Frontal cortex (tissue), 4 donors: ENCODE measurements around the gene PRLH. TPM values are rescaled to one million over a fixed set of nuclear protein-coding genes. Genes with fewer than 3 reads are reported as not detected.

Experiments
- DNase-seq, 2 donors: peaks; one replicate each; pipeline ENCODE4 v3.0.0; 2012; ENCODE audit warnings: low spot score in 2 of 2
- FAIRE-seq: peaks from 2 replicates; lab custom pipeline; 2012; peaks lifted over from hg19 to GRCh38; lab: Jason Lieb, UNC
- total RNA-seq: library from RNA; depleted of rRNA; stranded (reverse); fragments of >200 nt; gene quantifications from one replicate; pipeline ENCODE4 v1.2.3, GENCODE V29; 2014
- donor health status: control.
- donor health status: control.
- donor health status: control.

PRLH gene
- total RNA-seq, 1 donor from 2014 or later: not detected

DNA sequence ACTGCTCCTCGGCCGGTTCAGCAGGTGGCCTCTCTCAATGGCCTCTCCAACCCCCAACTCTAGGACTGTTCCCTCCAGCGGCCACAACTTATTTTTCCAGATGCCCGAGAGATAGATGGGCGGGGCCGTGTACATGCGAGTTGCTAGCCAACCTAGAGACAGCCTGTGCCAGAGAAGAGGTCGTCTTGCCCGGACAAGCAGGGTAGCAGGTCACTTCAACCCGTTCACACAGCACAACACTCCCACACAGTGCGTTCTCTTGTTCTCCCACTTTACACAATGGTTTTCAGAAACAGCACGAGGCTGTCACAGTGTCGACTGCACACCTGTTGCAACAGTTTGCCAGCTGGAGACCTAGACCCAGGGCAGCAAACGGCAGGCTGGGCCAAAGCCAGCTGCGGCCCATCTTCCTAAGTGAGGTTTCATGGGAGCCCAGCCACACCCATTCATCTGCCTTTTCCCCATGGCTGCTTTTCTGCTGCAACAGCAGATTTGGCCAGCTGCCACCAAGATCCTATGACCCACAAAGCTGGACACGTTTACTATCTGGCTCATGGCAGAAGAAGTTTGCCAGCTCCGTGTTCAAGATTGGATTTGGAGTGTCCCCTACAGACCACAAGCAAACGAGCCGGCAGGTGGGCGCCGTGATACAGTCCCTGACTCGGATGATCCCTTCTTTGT, 7.3 kb upstream of the PRLH start:
- FAIRE-seq (no peak), DNase-seq (no peak)

DNA sequence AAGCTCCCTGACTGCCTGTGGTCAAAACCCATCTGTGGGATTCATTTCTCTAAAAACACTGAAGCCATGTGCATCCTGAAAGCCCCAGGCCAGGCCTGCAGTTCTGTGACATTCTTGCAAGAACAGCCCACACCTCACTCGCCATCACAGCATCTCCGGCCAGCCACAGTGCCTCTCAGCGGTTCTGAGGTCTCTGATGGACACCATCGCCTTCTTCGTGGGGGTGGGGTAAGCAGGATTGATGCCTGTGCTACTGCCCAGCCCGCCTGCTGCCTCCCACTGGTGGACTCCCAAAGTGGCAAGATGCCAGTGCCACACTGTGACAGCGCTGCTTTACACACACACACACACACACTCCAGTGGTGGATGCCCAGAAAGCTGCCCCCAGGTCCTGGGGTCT, 5.2 kb upstream of the PRLH start:
- DNase-seq: no peak
- no peak for FAIRE-seq

DNA sequence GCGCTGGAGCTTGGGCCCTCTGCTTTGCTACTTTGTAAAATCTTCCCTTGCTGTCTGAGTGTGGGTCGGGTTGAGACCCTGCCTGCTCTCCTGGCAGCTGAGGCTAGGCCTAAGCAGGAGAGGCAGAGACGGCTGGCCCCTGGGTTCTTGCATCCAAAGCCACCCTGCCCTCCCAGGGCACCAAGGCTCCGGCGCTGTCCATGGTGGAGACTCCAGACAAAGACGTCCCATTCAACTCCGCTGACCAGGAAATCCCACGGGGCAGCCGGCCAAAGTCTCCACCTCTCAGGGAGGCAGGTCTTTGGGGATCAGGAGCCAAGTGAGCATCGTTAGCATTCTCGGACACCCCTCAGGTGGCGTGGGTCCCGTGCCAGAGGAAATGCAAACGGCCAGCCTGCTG, 2.6 kb upstream of the PRLH start:
- no peak for FAIRE-seq
- DNase-seq: no peak

DNA sequence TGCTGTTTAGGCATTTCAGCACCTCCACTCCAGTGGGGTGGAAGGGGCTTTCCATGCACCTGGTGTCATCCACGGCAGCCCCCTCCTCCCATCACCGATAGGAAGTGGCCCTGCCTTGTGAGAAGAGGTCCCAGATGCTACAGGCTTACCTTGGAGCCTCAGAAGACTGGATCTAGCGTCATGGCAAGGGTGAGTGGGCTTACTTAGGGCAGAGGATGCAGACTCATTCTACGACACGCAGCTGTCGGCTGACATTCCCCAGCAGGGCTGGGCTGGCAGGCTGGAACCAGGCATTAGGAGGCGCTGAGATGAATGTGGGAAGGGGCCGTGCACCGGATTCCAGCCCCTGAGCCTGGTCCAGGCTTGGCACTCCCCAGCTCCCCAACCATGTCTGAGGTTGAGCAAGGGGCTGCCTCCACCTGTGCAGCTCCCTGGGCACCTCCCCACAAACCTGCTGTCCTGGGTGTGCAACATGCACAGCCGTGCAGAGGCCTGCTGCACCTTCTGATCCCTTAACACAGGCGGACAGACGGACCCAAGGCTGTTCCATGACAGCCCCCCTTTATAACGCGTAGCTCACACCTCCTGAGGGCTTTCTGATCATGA, 1.7 kb upstream of the PRLH start:
- DNase-seq (no peak), FAIRE-seq (no peak)

DNA sequence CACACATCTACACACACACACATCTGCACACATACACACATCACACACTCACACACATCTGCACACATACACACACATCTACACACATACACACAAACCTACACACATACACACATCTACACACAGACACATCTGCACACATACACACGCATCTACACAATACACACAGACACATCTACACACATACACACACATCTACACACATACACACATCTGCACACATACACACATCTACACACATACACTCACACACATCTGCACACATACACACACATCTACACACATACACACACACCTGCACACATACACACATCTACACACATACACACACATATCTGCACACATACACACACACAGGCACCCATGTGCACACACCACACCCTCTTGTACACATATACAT, 400 bp upstream of the PRLH start:
- peak; percentile 21 for FAIRE-seq
- DNase-seq: no peak

DNA sequence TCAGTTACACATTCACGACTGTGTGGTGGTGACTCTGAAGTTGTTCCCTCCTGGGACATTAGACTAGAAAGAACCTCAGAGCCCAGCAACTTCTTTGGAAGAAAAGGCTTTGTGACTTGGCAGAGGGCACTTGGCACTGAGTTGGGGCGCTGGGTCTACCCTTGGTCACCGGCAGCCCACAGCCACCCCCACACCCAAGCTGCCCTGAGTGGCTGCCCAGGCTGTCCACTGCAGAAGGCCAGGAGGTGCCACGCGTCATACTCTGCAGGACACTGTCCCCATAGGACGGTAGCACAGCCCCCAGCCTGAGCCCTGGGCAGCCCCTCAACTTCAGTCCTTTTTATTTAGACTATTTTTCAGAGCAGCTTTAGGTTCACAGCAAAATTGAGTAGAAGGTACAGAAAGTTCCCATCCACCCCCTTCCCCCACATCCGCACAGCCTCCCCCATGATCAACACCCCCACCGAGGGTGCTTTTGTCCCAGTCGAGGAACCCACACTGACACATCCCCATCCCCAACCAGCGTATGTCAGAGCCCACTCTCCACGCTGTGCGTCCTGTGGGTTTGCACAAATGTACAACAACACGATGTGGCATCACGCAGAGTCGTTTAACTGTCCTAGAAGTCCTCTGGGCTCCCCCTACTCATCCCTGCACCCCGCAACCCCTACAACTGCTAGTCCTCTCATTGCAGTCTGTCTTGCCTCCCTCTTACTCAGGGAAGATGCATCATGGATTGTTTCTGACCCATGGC, 1.1 kb downstream of the PRLH start:
- FAIRE-seq (no peak), DNase-seq (no peak)

DNA sequence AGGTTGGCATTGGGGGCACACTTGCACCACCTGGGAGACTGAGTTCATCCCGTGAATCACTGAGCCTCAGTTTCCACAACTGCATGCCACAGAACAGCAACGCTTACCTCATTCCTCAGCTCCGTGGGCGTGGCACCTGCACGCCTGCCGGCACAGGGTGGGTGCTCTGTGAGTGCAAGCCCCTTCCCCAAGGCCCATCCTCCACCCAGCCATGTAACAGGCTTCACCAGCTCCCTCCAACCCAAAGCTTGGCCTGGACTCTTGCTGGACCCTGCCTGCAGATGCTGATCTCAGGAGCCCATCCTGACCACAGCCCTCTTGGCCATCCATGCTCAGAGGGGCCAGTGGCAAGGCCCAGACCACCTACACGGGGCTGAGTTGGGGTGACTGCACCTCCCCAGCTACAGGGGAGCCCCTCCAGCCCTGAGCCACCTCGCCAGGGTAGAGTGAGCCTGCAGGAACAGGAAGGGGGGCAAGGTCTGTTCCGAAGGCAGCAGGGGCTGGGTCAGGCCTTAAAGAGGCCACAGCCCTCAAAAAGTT, 1.8 kb downstream of the PRLH start:
- FAIRE-seq: no peak
- no peak for DNase-seq

DNA sequence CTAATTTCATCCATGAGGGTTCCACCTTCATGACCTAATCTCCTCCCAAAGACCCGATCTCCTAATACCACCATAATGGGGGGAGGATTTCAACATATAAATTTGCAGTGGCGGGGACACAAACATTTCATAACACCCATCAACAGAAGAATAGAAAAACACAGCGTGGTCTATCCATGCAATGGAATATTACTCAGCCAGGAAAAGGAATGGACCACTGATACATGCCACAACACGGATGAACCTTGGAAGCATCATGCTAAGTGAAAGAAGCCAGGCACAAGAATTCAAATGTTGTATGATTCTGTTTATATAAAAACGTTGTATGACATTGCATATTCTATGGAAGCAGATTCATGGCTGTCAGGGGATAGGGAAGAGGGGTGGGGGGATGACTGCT, 2.7 kb downstream of the PRLH start:
- no peak for DNase-seq
- no peak for FAIRE-seq

DNA sequence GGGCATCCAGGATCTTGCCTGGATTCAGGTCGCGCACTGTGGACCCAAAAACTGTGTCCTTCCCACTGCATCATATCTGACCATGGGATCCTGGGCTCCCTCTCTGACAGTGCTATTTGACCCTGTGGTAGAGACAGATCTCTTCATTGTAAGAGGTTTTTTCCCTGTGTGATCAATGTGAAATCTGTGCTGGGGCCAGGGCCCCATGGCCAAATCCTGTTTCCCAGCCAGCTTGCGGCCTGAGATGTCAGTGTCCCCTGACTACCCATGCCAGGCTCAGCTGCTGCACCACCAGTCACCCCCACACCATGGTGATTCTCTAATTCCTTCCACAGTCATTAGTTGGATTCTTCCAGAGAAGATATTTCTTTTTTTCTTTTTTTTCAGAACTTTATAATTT, 3.5 kb downstream of the PRLH start:
- no peak for DNase-seq
- FAIRE-seq: no peak

DNA sequence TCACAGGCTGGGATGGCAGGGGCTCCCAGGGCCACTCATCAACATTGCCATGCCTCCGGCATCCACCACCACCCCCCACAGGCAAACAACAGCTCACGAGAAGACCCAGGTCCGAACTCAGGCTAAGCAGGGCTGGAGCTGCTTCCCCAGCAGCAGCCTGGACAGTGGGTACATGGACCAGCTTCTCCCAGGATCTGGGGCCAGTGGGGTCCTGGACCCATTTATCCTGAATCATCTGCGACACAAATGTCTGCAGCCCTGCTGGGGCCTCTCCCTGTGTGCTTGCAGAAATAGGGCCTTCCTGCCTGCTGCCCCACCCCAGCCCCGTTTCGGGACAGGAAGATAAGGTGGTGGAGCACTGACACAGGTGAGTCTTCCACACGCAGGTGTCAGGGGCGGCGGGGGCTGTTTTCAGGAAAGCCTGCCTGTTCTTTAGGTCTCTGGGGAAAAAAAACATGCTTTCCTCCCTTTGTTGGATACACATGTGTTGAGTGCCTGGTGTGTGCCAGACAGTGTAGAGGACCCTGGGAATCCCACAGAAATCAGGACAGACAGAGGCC, 4.5 kb downstream of the PRLH start:
- FAIRE-seq: no peak

DNA sequence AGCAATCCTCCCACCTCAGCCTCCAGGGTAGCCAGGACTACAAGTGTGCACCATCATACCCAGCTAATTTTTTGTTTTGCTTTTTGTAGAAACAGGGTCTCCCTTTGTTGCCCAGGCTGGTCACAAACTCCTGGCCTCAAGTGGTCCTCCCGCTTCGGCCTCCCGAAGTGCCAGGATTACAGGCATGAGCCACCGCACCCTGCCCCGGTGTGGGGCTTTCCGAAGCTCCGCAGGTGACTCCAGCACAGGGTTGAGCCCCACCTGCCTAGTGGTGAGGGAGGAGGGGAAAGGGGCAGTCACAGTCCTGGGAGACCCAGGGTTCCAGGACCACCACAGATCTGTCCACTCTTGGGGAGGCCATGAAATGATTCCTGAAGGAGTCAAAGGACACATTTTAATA, 5.2 kb downstream of the PRLH start:
- FAIRE-seq: no peak

More for the DNA sequence above, 4.5 kb downstream of the PRLH start:
- no peak for DNase-seq

DNA sequence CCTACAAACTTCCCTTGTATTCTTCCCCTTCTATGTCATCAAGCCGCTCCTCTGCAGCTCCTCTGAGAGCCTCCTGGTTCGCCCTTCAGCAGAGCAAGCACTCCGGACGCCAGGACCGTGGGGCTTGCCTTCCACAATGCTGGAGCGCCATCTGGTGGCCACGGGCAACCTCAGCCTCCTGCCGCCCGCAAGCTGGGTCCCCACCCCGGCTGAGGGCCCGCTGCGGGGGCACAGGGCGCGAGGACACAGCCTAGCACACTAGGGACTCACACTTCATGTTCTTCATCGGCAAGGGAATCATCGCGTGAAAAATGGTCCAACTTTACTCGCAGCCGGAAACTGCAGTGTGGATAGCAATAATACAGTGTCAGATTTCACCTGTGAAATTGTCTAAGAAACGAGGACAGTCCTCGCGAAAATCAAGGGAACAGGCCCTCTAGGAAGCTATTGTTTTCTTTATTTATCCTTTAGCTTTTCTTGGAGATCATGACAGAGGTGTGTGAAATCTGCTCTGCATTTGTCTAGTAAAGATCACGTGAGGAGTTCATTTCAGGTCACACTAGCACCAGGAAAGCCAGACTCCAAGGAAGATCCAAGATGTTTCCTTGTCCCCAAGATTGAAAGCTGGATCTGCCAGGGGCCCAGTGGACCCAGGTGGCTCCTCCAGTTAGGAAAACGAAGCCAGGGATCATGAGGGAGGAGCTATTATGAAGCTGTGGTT, 5.8 kb downstream of the PRLH start:
- DNase-seq (peak; percentile 84 to 98), FAIRE-seq (no peak)

More for the DNA sequence above, 5.2 kb downstream of the PRLH start:
- no peak for DNase-seq

DNA sequence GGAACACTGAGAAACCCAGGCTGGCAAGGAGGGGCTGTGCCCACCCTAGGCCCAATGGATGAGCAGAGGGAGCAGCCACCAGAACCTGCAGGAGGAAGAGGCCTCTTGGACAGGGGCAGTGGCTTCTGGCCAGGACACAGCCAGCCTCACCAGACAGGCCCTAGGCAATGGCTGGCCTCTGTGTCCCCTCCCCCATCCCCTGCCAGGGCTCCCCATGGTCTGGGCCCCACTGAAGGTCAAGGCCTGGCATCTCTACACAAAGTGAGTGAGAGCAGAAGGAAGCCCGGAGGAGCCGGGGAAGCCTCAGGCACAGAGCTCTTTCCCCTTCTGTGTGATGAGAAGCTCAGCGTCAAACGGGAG, 6.3 kb downstream of the PRLH start:
- FAIRE-seq: no peak
- DNase-seq: no peak

DNA sequence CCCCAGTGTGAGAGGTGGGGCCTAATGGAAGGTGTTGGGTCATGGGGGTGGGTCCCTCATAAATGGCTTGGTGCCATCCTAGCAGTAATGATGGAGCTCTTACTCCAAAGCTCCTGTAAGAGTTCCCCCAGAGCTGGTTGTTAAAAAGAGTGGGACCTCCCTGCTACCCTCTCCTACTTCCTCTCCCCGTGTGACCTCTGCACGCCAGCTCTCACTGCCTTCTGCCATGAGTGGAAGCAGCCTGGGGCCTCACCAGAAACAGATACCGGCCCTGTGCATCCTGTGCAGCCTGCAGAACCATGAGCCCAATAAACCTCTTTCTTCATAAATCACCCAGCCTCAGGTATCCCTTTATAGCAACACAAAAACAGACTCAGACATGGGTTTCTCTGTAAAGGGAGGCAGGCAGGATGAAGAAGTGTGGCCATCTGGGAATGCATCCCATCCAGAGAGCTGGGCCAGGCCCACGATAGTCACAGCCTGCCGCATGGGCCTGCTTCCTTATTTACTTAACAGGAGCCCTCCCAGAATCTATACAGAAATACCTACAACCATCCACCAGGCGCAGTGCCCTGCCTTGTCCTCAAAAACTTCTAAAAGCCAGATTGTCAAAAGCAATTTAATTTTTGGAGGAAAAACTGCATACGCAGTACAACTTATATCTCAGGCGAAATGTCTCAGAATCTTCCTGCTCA, 7.5 kb downstream of the PRLH start:
- no peak for FAIRE-seq
- DNase-seq: no peak

DNA sequence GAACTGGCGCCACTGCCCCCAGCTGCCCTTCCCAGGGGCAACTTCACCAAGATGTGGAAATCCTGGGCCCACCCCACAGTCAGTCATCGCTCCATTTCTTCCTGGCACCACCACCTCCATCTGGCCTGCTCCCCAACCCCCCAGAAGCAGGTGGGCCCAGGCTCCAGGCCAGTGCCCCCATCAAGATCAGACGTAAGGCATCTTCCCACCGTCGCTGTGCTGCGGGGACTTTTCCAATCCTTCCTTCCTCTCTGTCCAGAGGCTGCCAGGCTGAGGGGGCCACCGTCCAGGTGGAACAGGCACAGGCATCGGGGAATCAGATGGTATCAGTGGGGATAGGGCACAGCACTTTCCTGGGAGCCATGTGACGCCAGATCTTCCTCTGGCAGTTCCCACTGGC, 8.1 kb downstream of the PRLH start:
- DNase-seq: no peak
- FAIRE-seq: no peak

DNA sequence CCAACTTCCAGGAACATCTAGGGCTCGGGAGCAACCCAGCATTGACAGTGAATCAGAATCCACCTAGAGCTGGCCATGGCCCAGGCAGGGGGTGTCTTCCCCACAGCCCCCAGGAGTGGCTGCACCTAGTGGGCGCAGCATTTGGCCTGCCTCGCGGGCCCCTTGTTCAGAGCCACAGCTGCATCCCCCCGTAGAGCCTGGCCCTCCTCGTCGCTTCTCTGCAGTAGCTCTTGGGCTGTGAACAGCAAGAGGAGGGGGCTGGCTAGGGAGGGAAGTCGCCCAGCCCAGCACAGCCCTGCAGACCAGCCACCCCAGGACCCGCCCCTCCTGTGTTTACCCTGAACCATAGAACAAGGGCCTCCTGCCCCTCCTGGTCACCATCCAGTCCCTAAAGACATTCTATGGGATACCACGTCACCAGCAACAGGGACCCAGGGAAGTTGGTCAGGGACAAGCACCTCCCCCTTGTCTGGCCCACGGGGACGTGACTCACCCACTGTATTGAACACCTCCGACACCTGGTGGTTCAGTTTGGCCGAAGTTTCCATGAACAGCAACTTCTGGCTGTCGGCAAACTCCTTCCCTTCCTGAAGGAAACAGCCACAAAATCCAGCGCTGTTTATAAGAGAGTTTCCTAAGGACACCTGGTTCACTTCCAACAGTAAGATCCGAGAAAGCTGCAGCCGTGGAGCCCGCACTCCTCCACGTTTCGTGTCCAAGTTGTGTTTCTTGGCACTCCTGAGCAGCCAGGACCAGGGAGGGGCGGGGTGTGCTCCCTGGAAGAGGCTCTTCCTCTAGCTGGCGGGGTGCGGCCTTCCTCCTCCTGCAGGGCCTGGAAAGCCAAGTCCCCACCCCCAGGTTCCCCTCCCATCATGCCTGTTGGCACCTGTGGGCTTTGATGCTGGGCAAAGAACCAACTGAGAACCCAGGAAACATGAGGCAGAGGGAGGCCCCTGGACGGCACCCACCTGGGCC, 8.8 kb downstream of the PRLH start:
- peak in 1 of 2 donors; percentile 54 for DNase-seq
- FAIRE-seq: no peak

DNA sequence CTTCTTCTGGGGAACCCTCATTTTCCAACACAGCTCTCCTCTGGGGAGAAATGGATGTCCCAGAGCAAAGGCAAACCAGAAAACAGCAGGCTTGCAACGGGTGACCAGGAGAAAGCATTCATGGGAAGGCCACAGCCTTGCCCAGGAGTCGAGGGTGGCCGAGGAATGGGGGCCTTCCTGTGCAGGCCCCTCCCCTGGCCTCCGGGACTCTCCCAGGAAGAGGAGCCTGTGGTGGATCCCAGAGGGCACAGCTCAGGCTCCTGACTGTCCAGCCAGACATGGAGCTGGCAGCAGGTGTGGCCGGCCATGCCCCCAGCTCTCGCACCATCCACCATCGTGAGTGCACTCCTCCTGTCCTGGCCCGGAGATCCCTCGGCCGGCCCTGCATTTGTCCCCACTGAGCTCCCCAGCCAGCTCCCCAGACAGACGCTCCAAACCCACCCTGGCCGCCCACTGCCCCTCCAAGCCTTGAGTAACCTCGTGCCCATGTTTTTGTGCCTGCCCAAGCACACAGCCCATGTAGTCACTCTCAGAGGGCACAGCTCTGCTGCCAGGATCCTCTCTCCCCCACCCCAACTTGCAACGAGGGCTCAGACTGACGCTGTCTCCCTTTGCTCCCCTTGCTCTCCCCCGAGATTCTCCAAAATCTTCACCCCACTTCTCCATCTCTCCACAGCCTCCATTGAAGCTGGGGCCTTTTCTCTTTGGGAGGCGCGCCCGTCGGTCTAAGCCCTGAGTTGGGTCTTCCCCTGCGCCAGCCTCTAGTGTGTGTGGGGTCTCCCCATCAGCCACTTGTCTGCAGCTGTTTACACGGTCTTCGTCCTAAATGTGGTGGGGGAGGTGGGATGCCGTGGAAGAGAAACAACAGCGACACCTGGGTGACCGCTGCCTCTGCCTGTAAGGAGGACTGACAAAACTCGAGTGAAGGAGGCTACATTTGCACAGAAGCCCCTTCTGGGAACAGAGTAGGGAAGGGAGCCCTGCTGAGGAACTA, 9.8 kb downstream of the PRLH start:
- FAIRE-seq (no peak), DNase-seq (no peak)
